ENCODE results near the gene RAB23.
A peak's percentile ranks its signal among the peaks of the same experiment; 100 is the strongest.

- TF ChIP-seq EZH2 (IDR thresholded peaks at IDR 0.05; ENCODE audit: borderline replicate concordance, low read depth, low read length) (no peak), CTCF (IDR thresholded peaks at IDR 0.05 in 2 of 3, conservative IDR thresholded peaks at IDR 0.05 in 1 of 3; ENCODE audit: insufficient read depth in 2 of 3, low read depth in 1 of 3, low read length in 3 of 3) (peak in 2 of 3 experiments; percentile 1 to 28; a peak in 1 of 6 replicates), ZBTB49 (CRISPR knock-in tag; IDR thresholded peaks at IDR 0.05; ENCODE audit: borderline replicate concordance) (no peak), ZNF561 (CRISPR knock-in tag; conservative IDR thresholded peaks at IDR 0.05) (no peak), E2F3 (CRISPR knock-in tag; IDR thresholded peaks at IDR 0.05) (no peak), MEIS2 (IDR thresholded peaks at IDR 0.05; ENCODE audit: partially characterized antibody) (peak; percentile 51), HMGXB4 (CRISPR knock-in tag; IDR thresholded peaks at IDR 0.05) (peak; percentile 86; the same call in 1 of the 2 replicates), HNRNPH1 (optimal IDR thresholded peaks at IDR 0.05; ENCODE audit: low read depth, low read length) (no peak), SMARCB1 (IDR thresholded peaks at IDR 0.05; ENCODE audit: insufficient read length, low read depth) (no peak), NCOA1 (IDR thresholded peaks at IDR 0.05; ENCODE audit: low read depth) (no peak), GABPB1 (CRISPR knock-in tag; IDR thresholded peaks at IDR 0.05) (peak; percentile 65; the same call in 1 of the 2 replicates), ELF4 (CRISPR knock-in tag; IDR thresholded peaks at IDR 0.05) (no peak), HCFC1 (IDR thresholded peaks at IDR 0.05; ENCODE audit: low read depth, low read length) (no peak; the same call in 1 of the 2 replicates)
These were observed 49.7 kb downstream of the RAB23 start, which contains the start of gene BAG2 for GRCh38 chr6:57172136-57173055.

All from K562 (cell line).